Measurements from ENCODE around the gene LIPC. TPM values are rescaled to one million over a fixed set of nuclear protein-coding genes. Genes with fewer than 3 reads are reported as not detected.

LIPC gene
- total and polyA plus RNA-seq, 10 of the 15 experiments (the other 5 are each of a cell fraction or from before 2014, with no cell fraction given), result 0.06 to 0.31 (median 0.16) TPM; not detected in 1

DNA sequence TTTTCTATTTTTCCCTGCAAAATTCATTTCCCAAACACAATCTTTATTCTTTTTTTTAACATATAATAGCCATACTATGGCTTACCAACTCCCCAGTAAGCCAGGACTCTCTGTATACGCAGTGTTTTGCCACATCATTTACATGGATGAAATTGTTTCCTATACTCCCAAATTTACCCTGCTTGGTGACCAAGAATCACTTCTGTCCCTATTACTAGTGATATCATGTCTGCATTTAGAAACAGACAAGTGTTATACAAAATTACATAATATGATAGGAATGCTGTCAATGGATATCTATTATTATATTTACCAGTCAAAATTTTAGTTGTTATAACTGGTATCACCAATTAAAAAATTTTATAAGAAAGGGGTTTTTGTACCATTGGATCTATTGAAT lies 77.8 kb downstream of the LIPC start:
- Histone ChIP-seq H3K4me2 (ENCODE audit: control insufficient read depth, insufficient read depth) (no peak overlapping the region), H3K27ac (ENCODE audit: control insufficient read depth, insufficient read depth) (no peak overlapping the region), H3K4me3 (no peak overlapping the region), H2AFZ (ENCODE audit: control insufficient read depth, low read depth, low read length) (no peak overlapping the region), H3K36me3 (ENCODE audit: control insufficient read depth in 2 of 2, insufficient read depth in 2 of 2, low read length in 1 of 2) (no peaks in the 10 kb centered on the region), H4K20me1 (ENCODE audit: control insufficient read depth, insufficient read depth) (no peaks in the 10 kb centered on the region), H3K79me2 (ENCODE audit: control insufficient read depth, insufficient read depth, low read length) (no peaks in the 10 kb centered on the region), H3K27me3 (replicated peaks in 1 of 2; ENCODE audit: control insufficient read depth in 2 of 2, insufficient read depth in 2 of 2, low read length in 1 of 2) (no peaks in the 10 kb centered on the region), H3K4me1 (ENCODE audit: control insufficient read depth, insufficient read depth, low read length) (peaks cover 3% of the 10 kb centered on the region), H3K9me3 (replicated peaks; ENCODE audit: control insufficient read depth, insufficient read depth, low read length) (no peaks in the 10 kb centered on the region; the same call in 2 of the 3 replicates), H3K9ac (ENCODE audit: control insufficient read depth, insufficient read depth, low read length) (no peak overlapping the region)
- RAD21 ChIA-PET (ENCODE audit: unreplicated experiment), result no interaction called here
- TF ChIP-seq EZH2 (IDR thresholded peaks at IDR 0.05; ENCODE audit: borderline replicate concordance, control insufficient read depth, low read depth, low read length), result no peak
- no peak for TF ChIP-seq PML (IDR thresholded peaks at IDR 0.05; ENCODE audit: low read length)
- TF ChIP-seq SUZ12 (IDR thresholded peaks at IDR 0.05; ENCODE audit: unreplicated experiment), result no peak
- no peak for TF ChIP-seq WRNIP1 (IDR thresholded peaks at IDR 0.05; ENCODE audit: borderline replicate concordance, low read depth, low read length)
- no peak for TF ChIP-seq TAF1 (IDR thresholded peaks at IDR 0.05; ENCODE audit: borderline replicate concordance, low read depth, low read length)
- no peak for TF ChIP-seq NRF1 (conservative IDR thresholded peaks at IDR 0.05; ENCODE audit: low read depth, low read length)
- TF ChIP-seq EGR1 (IDR thresholded peaks at IDR 0.05; ENCODE audit: borderline replicate concordance in 1 of 2, low read depth in 2 of 2, low read length in 2 of 2), result no peak
- TF ChIP-seq HDAC6 (IDR thresholded peaks at IDR 0.05; ENCODE audit: unreplicated experiment), result no peak
- TF ChIP-seq GATAD2B (conservative IDR thresholded peaks at IDR 0.05; ENCODE audit: low read depth), result no peak
- no peak for TF ChIP-seq JUNB (IDR thresholded peaks at IDR 0.05)
- TF ChIP-seq ATF7 (IDR thresholded peaks at IDR 0.05; ENCODE audit: low read depth), result no peak
- no peak for TF ChIP-seq ZNF207 (IDR thresholded peaks at IDR 0.05; ENCODE audit: borderline replicate concordance)
- TF ChIP-seq JUND (IDR thresholded peaks at IDR 0.05; ENCODE audit: low read depth, low read length), result no peak
- TF ChIP-seq, protein P1, sequence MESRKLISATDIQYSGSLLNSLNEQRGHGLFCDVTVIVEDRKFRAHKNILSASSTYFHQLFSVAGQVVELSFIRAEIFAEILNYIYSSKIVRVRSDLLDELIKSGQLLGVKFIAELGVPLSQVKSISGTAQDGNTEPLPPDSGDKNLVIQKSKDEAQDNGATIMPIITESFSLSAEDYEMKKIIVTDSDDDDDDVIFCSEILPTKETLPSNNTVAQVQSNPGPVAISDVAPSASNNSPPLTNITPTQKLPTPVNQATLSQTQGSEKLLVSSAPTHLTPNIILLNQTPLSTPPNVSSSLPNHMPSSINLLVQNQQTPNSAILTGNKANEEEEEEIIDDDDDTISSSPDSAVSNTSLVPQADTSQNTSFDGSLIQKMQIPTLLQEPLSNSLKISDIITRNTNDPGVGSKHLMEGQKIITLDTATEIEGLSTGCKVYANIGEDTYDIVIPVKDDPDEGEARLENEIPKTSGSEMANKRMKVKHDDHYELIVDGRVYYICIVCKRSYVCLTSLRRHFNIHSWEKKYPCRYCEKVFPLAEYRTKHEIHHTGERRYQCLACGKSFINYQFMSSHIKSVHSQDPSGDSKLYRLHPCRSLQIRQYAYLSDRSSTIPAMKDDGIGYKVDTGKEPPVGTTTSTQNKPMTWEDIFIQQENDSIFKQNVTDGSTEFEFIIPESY (IDR thresholded peaks at IDR 0.05), result no peak
- no peak for TF ChIP-seq TARDBP (IDR thresholded peaks at IDR 0.05; ENCODE audit: borderline replicate concordance)
- DNase-seq (ENCODE audit: low read depth, low spot score) (no peak), ATAC-seq (no peak), FAIRE-seq (no peak)
- BruUV-seq (replicated peaks), result no TSS peak
- WGBS (ENCODE audit: insufficient coverage, insufficient replicate concordance, low lambda C conversion rate, missing lambda C conversion rate), result 47% methylated on average over 1 of the region's 1 CpG
- CTCF ChIA-PET, result no interaction called here
- POLR2A ChIA-PET, result interaction anchor here (0.6 kb wide), 1 partner anchor 266 kb away, joined by 7 read pairs; no protein-coding TSS in a partner anchor
- intact Hi-C loops (cut with micrococcal nuclease; ENCODE audit: unreplicated experiment), result no loop called here
- in situ Hi-C loops (cut with MboI), result no loop called here
- SMC1A ChIA-PET (ENCODE audit: uncharacterized antibody, unreplicated experiment), result interaction anchor here (0.7 to 1.4 kb wide), 2 partner anchors 13 to 50 kb away, joined by 3 read pairs; no protein-coding TSS in a partner anchor

Measured in GM12878 (cell line).